K562 (cell line): ENCODE results near the gene TNFAIP3. TPM values are rescaled to one million over a fixed set of nuclear protein-coding genes. Genes with fewer than 3 reads are reported as not detected.

Experiments
- E2F6 ChIP-seq, 2 experiments: IDR thresholded peaks; 2 replicates each; pipeline ENCODE4 v1.6.1; 2011; ENCODE audit warnings: borderline replicate concordance in 1 of 2, control low read depth in 1 of 2, low read depth in 1 of 2, low read length in 1 of 2, mild to moderate bottlenecking in 1 of 2, mixed read lengths in 1 of 2, moderate library complexity in 1 of 2; ENCODE audit not compliant: insufficient read depth in 1 of 2, insufficient read length in 1 of 2, poor library complexity in 1 of 2, severe bottlenecking in 1 of 2; ENCODE audit errors: extremely low read depth in 1 of 2
- GATAD2B ChIP-seq: fragments of 450-650 bp; IDR thresholded peaks from 2 replicates; pipeline ENCODE4 v1.6.1; 2017; ENCODE audit warnings: mild to moderate bottlenecking, borderline replicate concordance
- GTF2E2 ChIP-seq: fragments of 200-800 bp; sonication (Bioruptor generic); IDR thresholded peaks from 2 replicates; pipeline ENCODE4 v1.6.1; 2016; ENCODE audit warnings: missing genetic modification characterization, missing compliant biosample characterization
- HNRNPH1 ChIP-seq: fragments of 200-400 bp; formaldehyde crosslinking; optimal IDR thresholded peaks from 2 replicates; pipeline ENCODE3; 2017; ENCODE audit warnings: low read depth, mild to moderate bottlenecking, low read length, moderate library complexity
- MGA ChIP-seq: fragments of 450-650 bp; IDR thresholded peaks from 2 replicates; pipeline ENCODE4 v1.6.1; 2016; ENCODE audit warnings: mild to moderate bottlenecking, moderate library complexity
- POLR2AphosphoS5 ChIP-seq: IDR thresholded peaks from 2 replicates; pipeline ENCODE4 v1.6.1; 2011; ENCODE audit warnings: mild to moderate bottlenecking, low read depth, low read length, moderate library complexity; ENCODE audit not compliant: control insufficient read depth, insufficient read depth
- POLR3A ChIP-seq: IDR thresholded peaks from 2 replicates; pipeline ENCODE4 v1.6.1; 2011; ENCODE audit warnings: borderline replicate concordance, mild to moderate bottlenecking, moderate library complexity; ENCODE audit not compliant: insufficient read length, insufficient read depth; ENCODE audit errors: extremely low read depth
- RHOXF2B ChIP-seq: fragments of 250-450 bp; sonication (Bioruptor Pico); conservative IDR thresholded peaks from 2 replicates; pipeline ENCODE4 v1.5.1; 2021
- STAG1 ChIP-seq: sonication (generic); formaldehyde crosslinking; IDR thresholded peaks from 2 replicates; pipeline ENCODE4 v1.5.0; 2020; ENCODE audit warnings: missing genetic modification reagents, borderline replicate concordance
- ZNF140 ChIP-seq: fragments of 250-450 bp; sonication (Bioruptor Pico); IDR thresholded peaks from 2 replicates; pipeline ENCODE4 v1.8.0; 2021; ENCODE audit warnings: moderate library complexity, mild to moderate bottlenecking, inconsistent platforms
- polyA plus RNA-seq, 8 experiments: library from polyadenylated mRNA; depleted of rRNA in 4 of 8; stranded (reverse) in 5 of 8; unstranded in 3 of 8; fragments of >200 nt; fragmentation: Nextera tagmentation in 2 of 8; fragmentation: Illumina TruSeq in 1 of 8; extraction: Ambion mirVana in 2 of 8; extraction: Trizol in 1 of 8; gene quantifications; 2 replicates each; pipeline versions ENCODE4 v1.2.1 to v1.2.3, GENCODE V29; 2011 to 2014; ENCODE audit warnings: inconsistent platforms in 1 of 8, missing spikeins in 1 of 8
- total RNA-seq, 7 experiments: library from RNA; depleted of rRNA in 6 of 7; stranded (reverse); fragments of >200 nt in 6 of 7; fragmentation: Illumina TruSeq in 2 of 7; extraction: Trizol in 2 of 7; gene quantifications; 2 replicates each; pipeline versions ENCODE4 v1.2.1 to v1.2.3, GENCODE V29; 2011 to 2021; ENCODE audit warnings: low replicate concordance in 1 of 7
- TF ChIP-seq, protein P1 (sequence below): fragments of 200-400 bp; formaldehyde crosslinking; IDR thresholded peaks from 2 replicates; pipeline ENCODE4 v1.6.1; 2017; ENCODE audit warnings: mild to moderate bottlenecking, low read depth, low read length, moderate library complexity

Gene TNFAIP3
- total and polyA plus RNA-seq, 9 of the 15 experiments (the other 6 are each of a cell fraction or from before 2014, with no cell fraction given), result 0.79 to 17.0 (median 6.4) TPM

DNA sequence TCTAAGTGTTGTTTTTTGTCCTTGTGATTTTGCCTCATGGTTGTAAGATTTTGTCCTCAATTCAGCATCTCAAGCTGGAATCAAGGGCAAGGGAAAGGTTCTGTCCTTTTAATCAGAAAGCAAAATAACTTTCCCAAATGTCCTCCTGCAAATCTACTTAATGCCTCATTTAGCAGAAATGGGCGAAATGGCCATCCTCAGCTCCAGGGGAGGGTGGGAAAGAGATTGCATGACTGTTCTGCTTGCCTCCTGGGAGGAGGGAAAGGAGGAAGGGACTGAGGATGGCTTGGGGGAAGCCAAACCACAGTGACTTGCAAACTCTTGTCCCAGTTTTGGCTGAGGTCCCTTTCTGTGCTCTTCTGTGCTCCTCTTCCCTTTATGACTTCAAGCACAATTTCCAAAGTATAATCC lies 43.4 kb downstream of the TNFAIP3 start (continued):
- TF ChIP-seq POLR3A (no peak), ZNF140 (no peak), MGA (peak; percentile 76), E2F6 (IDR thresholded peaks at IDR 0.05; ENCODE audit: borderline replicate concordance in 1 of 2, extremely low read depth in 1 of 2, insufficient read depth in 1 of 2, insufficient read length in 1 of 2, low read depth in 1 of 2, low read length in 1 of 2, poor library complexity in 1 of 2, severe bottlenecking in 1 of 2) (peak; percentile 52 to 82), POLR2AphosphoS5 (peak; percentile 57; the same call in 1 of the 2 replicates), RHOXF2B (CRISPR knock-in tag) (no peak), HNRNPH1 (no peak), GATAD2B (no peak), STAG1 (CRISPR knock-in tag) (no peak), GTF2E2 (no peak)
- TF ChIP-seq, protein P1, sequence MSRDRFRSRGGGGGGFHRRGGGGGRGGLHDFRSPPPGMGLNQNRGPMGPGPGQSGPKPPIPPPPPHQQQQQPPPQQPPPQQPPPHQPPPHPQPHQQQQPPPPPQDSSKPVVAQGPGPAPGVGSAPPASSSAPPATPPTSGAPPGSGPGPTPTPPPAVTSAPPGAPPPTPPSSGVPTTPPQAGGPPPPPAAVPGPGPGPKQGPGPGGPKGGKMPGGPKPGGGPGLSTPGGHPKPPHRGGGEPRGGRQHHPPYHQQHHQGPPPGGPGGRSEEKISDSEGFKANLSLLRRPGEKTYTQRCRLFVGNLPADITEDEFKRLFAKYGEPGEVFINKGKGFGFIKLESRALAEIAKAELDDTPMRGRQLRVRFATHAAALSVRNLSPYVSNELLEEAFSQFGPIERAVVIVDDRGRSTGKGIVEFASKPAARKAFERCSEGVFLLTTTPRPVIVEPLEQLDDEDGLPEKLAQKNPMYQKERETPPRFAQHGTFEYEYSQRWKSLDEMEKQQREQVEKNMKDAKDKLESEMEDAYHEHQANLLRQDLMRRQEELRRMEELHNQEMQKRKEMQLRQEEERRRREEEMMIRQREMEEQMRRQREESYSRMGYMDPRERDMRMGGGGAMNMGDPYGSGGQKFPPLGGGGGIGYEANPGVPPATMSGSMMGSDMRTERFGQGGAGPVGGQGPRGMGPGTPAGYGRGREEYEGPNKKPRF, result no peak
